Stimulated activated CD4-positive, alpha-beta T cell treated with anti-CD3 and anti-CD28 coated beads, TNF-alpha, amount 100 ng/mL, for 1 hour (primary cell): ENCODE results near the gene PCK1.

Experiments used
- DNase-seq, 3 donors: peaks; one replicate each; pipeline ENCODE4 v3.0.0-alpha.2; 2020; ENCODE audit warnings: low read depth in 3 of 3, low spot score in 1 of 3

The PCK1 gene

GRCh38 chr20:57536120-57536708, 24.7 kb upstream of the PCK1 start:
- DNase-seq: no peak

DNA sequence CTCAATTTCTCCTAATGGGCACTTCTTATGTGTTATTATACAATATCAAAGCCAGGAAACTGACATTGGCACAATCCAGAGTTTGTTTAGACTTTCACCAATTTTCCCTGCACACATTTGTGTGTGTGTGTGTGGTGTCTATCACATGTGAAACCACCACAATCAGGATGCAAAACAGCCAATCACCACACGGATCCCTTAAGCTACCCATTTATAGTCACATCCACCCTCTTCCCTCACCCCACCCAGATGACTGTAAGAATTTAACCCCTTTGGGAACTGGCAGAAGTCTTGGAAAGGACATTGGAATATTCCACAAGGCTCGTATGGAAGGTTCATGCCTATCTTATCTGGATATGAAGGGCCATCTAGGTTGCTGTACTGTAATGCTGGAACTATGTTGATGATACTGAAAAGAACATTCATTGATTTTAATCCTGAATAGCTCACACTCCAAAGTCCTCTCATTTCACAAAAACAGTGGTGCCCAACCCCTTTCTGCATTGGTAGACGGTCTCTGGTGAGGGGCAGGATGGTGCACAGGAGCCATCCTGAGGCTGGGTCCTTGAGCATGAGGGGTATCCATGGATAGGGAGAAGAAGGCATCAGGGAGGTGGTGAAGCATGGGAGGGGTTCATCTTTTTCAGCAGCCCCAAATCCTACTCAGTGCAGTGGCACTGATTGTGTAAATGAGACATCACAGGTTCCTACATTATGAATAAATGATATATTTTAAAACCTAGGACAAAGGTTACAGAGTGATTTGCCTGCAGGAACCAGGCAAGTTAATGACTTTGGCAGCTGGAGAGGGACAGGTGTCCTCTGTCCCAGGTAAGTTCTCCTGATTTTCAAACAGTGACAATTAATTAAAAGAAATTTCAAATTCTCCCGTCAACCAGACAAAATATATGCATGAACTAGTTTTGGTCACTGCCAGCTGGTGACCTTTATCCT, 23.9 kb upstream of the PCK1 start:
- no peak for DNase-seq

GRCh38 chr20:57537822-57538221, 23.1 kb upstream of the PCK1 start:
- no peak for DNase-seq

- no peak for DNase-seq
Measured at GRCh38 chr20:57539889-57540288, 21.0 kb upstream of the PCK1 start.

DNA sequence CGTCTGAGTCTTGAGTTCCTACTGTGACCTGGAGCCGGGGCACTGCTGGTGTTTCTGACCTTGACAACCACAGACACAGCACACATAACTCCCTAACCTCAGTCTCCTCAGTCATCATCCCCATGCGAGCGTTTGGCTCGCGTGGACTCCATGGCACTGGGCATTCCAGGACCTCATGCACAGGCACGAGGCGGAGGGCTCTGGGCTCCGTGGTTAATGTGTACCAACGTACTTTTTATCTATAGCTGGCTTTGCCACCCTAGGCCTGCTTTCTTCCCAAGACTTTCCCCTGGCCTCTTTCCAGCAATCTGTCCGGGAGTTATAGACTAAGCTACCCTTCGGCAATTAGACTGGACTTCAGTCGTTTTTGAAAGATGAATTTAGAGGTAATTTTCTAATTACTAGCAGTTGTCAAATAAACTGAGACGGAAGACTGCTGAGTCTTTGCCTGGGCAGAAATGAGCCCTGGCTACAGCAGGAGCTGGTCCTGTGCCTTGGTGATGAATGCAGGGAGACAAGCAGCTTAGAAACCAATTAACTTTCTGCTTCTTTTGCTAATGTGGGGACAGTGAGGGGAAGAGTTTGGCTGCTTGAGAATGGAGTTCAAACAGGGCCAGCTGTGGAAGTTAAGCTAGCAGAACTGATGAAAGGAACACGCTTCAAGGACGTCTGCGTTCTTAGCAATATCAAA, 19.9 kb upstream of the PCK1 start:
- no peak for DNase-seq

DNA sequence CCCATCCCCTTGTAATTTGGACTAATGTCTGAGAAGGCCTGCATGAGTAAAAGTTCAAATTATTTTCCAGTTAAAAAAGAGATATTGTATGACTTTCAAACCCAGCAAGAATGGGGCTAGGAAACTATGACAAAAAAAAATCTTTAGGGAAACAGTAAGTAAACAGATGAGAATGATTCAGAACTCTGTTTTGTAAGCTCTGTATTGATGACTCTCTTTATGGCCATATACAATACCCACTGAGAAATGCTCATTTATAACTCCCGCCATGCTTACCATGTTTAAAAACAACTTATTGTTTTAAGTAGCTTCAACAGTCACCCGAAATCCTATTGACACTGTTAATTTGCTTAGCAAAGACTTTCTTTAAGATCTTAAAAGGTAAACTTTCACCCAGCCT, 17.2 kb upstream of the PCK1 start:
- no peak for DNase-seq

GRCh38 chr20:57544838-57545564, 15.9 kb upstream of the PCK1 start:
- DNase-seq: no peak

- no peak for DNase-seq
Measured at GRCh38 chr20:57545927-57546662, 14.8 kb upstream of the PCK1 start.

GRCh38 chr20:57546956-57547649, 13.8 kb upstream of the PCK1 start:
- no peak for DNase-seq

DNA sequence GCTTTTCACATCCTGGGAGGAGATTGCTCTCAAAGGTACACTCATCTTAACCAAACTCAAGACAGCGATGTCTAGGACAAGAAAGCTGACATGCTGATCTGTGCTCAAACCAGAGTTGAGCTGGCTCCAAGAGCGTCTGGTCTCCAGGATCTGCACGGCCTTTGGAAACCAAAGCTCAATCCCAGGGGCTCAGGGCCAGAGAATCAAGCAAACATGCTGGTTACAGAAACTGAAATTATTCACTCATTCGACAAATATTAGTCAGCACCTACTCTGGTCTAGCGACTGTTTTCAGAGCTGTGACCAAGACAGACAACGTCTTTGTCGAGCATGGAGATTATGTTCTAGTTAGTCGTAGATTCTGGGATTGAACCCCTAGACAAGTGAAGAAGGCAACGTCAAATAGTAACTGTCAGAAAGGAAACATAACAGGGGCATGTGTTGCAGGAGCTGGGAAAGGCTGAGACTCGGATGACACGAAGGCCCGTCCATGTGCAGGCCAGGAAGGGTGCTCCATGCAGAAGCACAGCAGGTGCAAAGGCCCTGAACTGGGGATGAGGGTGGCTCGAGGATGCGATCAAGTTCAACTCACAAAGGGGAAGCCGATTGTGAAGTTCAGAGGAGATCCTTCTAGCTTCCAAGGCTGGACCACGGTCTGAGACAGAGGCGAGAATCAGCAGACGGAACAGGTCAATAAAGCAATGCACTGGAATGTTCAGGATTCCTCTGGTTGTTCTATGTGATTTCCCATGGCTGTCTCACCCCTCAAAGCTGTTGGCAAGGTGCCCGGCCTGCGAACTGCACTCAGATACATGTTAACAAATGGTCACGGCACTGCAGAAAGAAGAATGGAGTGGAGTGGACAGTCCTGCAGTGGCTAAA, 12.5 kb upstream of the PCK1 start:
- DNase-seq: no peak

- DNase-seq: no peak
Measured at GRCh38 chr20:57552471-57552870, 8.4 kb upstream of the PCK1 start.

GRCh38 chr20:57553376-57554018, 7.4 kb upstream of the PCK1 start:
- no peak for DNase-seq

GRCh38 chr20:57555457-57556184, 5.3 kb upstream of the PCK1 start:
- no peak for DNase-seq

DNA sequence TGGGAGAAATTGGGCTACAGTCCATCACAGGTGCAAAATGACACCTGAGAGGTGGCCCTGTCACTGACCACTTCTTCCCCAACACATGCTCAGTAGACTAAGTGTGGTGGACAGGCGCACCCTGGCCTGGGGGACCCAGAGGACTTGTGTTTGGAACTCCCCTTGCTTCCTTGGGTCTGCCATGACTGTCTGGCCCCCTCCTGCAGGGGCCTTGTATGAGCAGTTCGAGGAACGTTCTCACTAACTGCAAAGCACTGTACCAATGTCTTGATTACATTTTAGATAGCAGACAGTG, 4.0 kb upstream of the PCK1 start:
- DNase-seq: no peak

DNA sequence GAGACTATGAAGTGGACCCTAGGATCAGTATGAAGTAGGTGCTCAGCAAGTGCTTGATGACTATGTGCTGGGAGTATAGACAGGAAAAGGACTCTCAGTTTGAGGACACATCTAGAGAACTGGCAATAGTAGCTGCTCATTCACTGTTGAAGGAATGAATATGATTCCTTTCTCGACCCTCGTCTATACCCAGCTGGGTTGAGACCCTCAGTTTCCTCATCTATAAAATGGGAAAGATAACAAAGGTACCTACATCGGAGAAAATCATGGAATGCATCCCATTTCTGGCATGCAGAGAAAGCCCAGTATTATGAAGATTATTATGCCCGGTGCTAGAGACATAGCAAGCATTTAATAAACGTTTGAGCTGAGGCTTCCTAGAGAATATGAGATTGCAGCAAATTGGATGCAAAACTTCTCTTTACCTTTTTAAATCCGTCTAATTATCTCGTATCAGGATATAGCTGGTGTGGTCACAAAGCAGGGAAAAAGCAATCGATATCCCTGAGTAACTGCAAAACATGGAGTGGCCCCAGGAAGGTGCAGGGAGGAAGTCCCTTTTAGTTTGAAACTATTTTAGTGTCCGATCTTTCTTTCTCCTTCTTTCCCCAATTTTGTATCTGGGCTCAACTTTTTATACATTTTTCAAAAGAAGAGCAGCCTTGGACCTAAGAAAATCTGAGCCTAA, 2.8 kb upstream of the PCK1 start:
- DNase-seq: no peak

DNA sequence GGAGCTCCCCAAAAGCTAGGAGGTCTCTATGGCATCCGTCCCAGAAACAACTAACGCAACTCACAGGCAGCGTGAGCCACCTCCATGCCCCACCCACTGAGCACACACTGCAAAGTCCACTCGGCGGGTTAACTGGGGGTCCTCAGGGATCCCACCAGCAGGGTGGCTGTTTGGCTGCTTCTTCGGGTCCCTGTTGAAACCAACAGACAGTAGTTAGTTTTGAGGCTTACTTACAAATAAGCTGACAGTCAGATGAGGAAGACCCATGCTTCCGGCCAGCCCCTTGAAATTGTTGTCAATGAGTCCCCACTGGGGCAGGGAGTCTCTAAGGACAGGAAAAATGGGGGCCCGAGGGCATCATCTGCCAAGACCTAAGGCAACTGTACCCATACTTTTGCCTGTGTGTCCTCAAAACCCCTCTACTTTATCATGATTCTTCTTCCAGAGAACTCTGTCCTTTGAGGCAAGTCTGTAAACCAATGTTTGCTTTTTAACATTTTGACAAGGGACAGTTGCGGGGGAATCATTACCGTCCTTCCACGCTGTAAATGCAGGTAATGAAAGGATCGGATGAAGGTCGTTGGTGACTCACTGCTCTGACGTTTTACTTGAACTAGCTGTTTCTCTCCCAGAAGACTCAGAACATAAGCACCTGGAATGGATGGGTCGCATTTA, 2.2 kb upstream of the PCK1 start:
- no peak for DNase-seq

- DNase-seq: no peak
Measured at GRCh38 chr20:57559289-57559634, 1.6 kb upstream of the PCK1 start.
